GM19240 (cell line): ENCODE data around the gene TIA1.
"Not testable (repeated sequence)": the region's sequence is repeated elsewhere in the genome, so short reads cannot be mapped to it uniquely, and the experiment has no call there.

ENCODE experiments used
- DNase-seq: peaks from one replicate; pipeline ENCODE4 v3.0.0; 2011; ENCODE audit warnings: low spot score; ENCODE audit not compliant: insufficient read length

TIA1 gene

GRCh38 chr2:70248181-70248847, at the start of gene TIA1:
TIA1 (minus strand) TSS chr2:70248628; CDS start chr2:70248430, 198 bp downstream.
- DNase-seq = peak; percentile 90

GRCh38 chr2:70297828-70298227, 49.4 kb upstream of the TIA1 start:
- not testable (repeated sequence) for DNase-seq

- DNase-seq = no peak
Observed at GRCh38 chr2:70283500-70284191, 35.2 kb upstream of the TIA1 start.

- no peak for DNase-seq
Observed at GRCh38 chr2:70282439-70282838, 34.0 kb upstream of the TIA1 start.

GRCh38 chr2:70280242-70280798, 31.9 kb upstream of the TIA1 start:
- no peak for DNase-seq

- no peak for DNase-seq
Observed at GRCh38 chr2:70270323-70270722, 21.9 kb upstream of the TIA1 start.

GRCh38 chr2:70269422-70270302, 21.2 kb upstream of the TIA1 start:
- DNase-seq = not testable (repeated sequence)

- DNase-seq = not testable (repeated sequence)
Observed at GRCh38 chr2:70266925-70267324, 18.5 kb upstream of the TIA1 start.

- DNase-seq = no peak
Observed at GRCh38 chr2:70261501-70261900, 13.1 kb upstream of the TIA1 start.

GRCh38 chr2:70258532-70258875, 10.1 kb upstream of the TIA1 start:
- DNase-seq = no peak

- DNase-seq = no peak
Observed at GRCh38 chr2:70255637-70256314, 7.3 kb upstream of the TIA1 start.

- no peak for DNase-seq
Observed at GRCh38 chr2:70250434-70250833, 2.0 kb upstream of the TIA1 start.

GRCh38 chr2:70247364-70248180, 856 bp downstream of the TIA1 start:
- no peak for DNase-seq

GRCh38 chr2:70243806-70244584, 4.4 kb downstream of the TIA1 start:
- no peak for DNase-seq

- no peak for DNase-seq
Observed at GRCh38 chr2:70242552-70242951, 5.9 kb downstream of the TIA1 start.

- no peak for DNase-seq
Observed at GRCh38 chr2:70241340-70241739, 7.1 kb downstream of the TIA1 start.

GRCh38 chr2:70240599-70240998, 7.8 kb downstream of the TIA1 start:
- DNase-seq = no peak

GRCh38 chr2:70233926-70234325, 14.5 kb downstream of the TIA1 start:
- no peak for DNase-seq

- no peak for DNase-seq
Observed at GRCh38 chr2:70226781-70227180, 21.6 kb downstream of the TIA1 start.

- DNase-seq = not testable (repeated sequence)
Observed at GRCh38 chr2:70223305-70223704, 25.1 kb downstream of the TIA1 start.
